ENCODE results near the gene DET1.

- TF ChIP-seq CTCF (IDR thresholded peaks at IDR 0.05), result no peak
- TF ChIP-seq POLR2AphosphoS5 (IDR thresholded peaks at IDR 0.05; ENCODE audit: low read depth, low read length), result no peak
- no peak for TF ChIP-seq NFIC (IDR thresholded peaks at IDR 0.05; ENCODE audit: borderline replicate concordance)
- TF ChIP-seq USF2 (IDR thresholded peaks at IDR 0.05; ENCODE audit: borderline replicate concordance, low read depth, low read length), result no peak
- no peak for TF ChIP-seq TAF1 (IDR thresholded peaks at IDR 0.05; ENCODE audit: borderline replicate concordance, low read depth, low read length)
- no peak for TF ChIP-seq EP300 (IDR thresholded peaks at IDR 0.05; ENCODE audit: borderline replicate concordance in 1 of 2, low read depth in 1 of 2, low read length in 1 of 2)
- TF ChIP-seq GABPA (IDR thresholded peaks at IDR 0.05; ENCODE audit: low read depth), result no peak
- TF ChIP-seq MXI1 (IDR thresholded peaks at IDR 0.05; ENCODE audit: low read depth, low read length), result no peak
- TF ChIP-seq RFX5 (IDR thresholded peaks at IDR 0.05; ENCODE audit: low read length), result no peak
- TF ChIP-seq TCF12 (IDR thresholded peaks at IDR 0.05), result no peak
- no peak for TF ChIP-seq ELF1 (IDR thresholded peaks at IDR 0.05)
- no peak for TF ChIP-seq MAX (IDR thresholded peaks at IDR 0.05; ENCODE audit: low read depth)
These were observed 34.1 kb upstream of the DET1 start for GRCh38 chr15:88580532-88580931.
